Stomach (tissue), 9 donors: ENCODE results near the gene SH2B2. TPM values are rescaled to one million over a fixed set of nuclear protein-coding genes. Genes with fewer than 3 reads are reported as not detected.

Experiments used
- DNase-seq, 2 donors: peaks; one replicate each; pipeline versions ENCODE4 v3.0.0 to v3.0.0-alpha.2; 2013 to 2019
- H3K27ac ChIP-seq, 5 donors: fragments of 200-600 bp in 4 of 5; sonication (generic) in 4 of 5; one replicate each; pipeline ENCODE4 v1.5.1; 2013 to 2019; ENCODE audit warnings: mild to moderate bottlenecking in 1 of 5, moderate library complexity in 1 of 5
- H3K27me3 ChIP-seq, 3 donors: fragments of 200-600 bp; sonication (generic); one replicate each; pipeline ENCODE4 v1.5.1; 2017 to 2019; ENCODE audit warnings: mixed run types in 1 of 3
- H3K36me3 ChIP-seq, 4 donors: fragments of 200-600 bp; sonication (generic); 1 replicate in 3 of 4; 2 replicates in 1 of 4; pipeline ENCODE4 v1.5.1; 2016 to 2019
- H3K4me1 ChIP-seq, 4 donors: fragments of 200-600 bp; sonication (generic); one replicate each; pipeline ENCODE4 v1.5.1; 2016 to 2019
- H3K4me3 ChIP-seq, 4 donors: fragments of 200-600 bp; sonication (generic) in 3 of 4; one replicate each; pipeline ENCODE4 v1.5.1; 2016 to 2019; ENCODE audit warnings: mild to moderate bottlenecking in 1 of 4
- H3K9me3 ChIP-seq, 4 donors: fragments of 200-600 bp; sonication (generic); one replicate each; pipeline ENCODE4 v1.5.1; 2016 to 2019
- CTCF ChIP-seq, 7 experiments: fragments of 450-650 bp in 4 of 7; fragments of 200-600 bp in 3 of 7; sonication (generic) in 3 of 7; IDR thresholded peaks; one replicate each; pipeline ENCODE4 v1.5.1; 2016 to 2019; ENCODE audit warnings: antibody characterized with exemption in 7 of 7, control low read depth in 2 of 7, mild to moderate bottlenecking in 1 of 7
- EP300 ChIP-seq: sonication (generic); formaldehyde crosslinking; IDR thresholded peaks from one replicate; pipeline ENCODE4 v1.6.1; 2017; ENCODE audit warnings: antibody characterized with exemption
- POLR2A ChIP-seq, 4 donors: fragments of 450-650 bp; IDR thresholded peaks; one replicate each; pipeline ENCODE4 v1.6.1; 2016; ENCODE audit warnings: antibody characterized with exemption in 4 of 4, control low read depth in 2 of 4, mild to moderate bottlenecking in 1 of 4, moderate library complexity in 1 of 4
- POLR2AphosphoS5 ChIP-seq, 3 donors: sonication (generic); formaldehyde crosslinking; IDR thresholded peaks; one replicate each; pipeline ENCODE4 v1.6.1; 2016; ENCODE audit warnings: antibody characterized with exemption in 3 of 3
- WGBS, 5 donors: extraction: QIAGEN DNeasy Blood & Tissue Kit in 3 of 5; methylation state at CpG; one replicate each; pipeline versions ENCODE4 v1.1.5 to v1.1.7; 2013 to 2018; 5-methylcytosine and 5-hydroxymethylcytosine counted together
- intact Hi-C: fragments of 100-400 bp; cut with DNase I; formaldehyde crosslinking; loops from one replicate; pipeline ENCODE4 v1.15.1; 2023; ENCODE audit warnings: low total_unique reads
- polyA plus RNA-seq, 3 donors: library from polyadenylated mRNA; stranded (reverse); fragments of 200-250 nt; gene quantifications; one replicate each; pipeline ENCODE4 v1.2.3, GENCODE V29; 2013
- total RNA-seq, 5 donors: library from RNA; depleted of rRNA; stranded (reverse); fragments of >200 nt; gene quantifications; one replicate each; pipeline versions ENCODE4 v1.1.0 to v1.2.3, GENCODE V29; 2014 to 2016
- donor health status: healthy with polysubstance abuse.
- donor health status: Bipolar disorder and iron deficiency.
- donor health status: healthy.

The SH2B2 gene
- total and polyA plus RNA-seq, 8 donors: 0.37 to 11.1 (median 2.7) TPM; not detected in 1

- Histone ChIP-seq H3K4me1 (peaks cover 14 to 44% (median 33%) of the 10 kb centered on the region in 4 donors), H3K4me3 (no peak overlapping the region), H3K27ac (no peak overlapping the region), H3K36me3 (no peaks in the 10 kb centered on the region), H3K9me3 (no peaks in the 10 kb centered on the region), H3K27me3 (peaks cover 0 to 7% (median 0%) of the 10 kb centered on the region in 3 donors)
- no peak for DNase-seq
- no peak for TF ChIP-seq POLR2A (IDR thresholded peaks at IDR 0.05)
- TF ChIP-seq POLR2AphosphoS5 (IDR thresholded peaks at IDR 0.05): no peak
- no peak for TF ChIP-seq EP300
- TF ChIP-seq CTCF (IDR thresholded peaks at IDR 0.05): no peak
- intact Hi-C loops: loop anchor here (5.0 to 10.0 kb wide), 2 partner anchors 109 to 181 kb away; partner anchors contain the start of genes ALKBH4 and LRWD1
- 79 to 90% (median 85%) methylated on average over 7 to 10 of the region's 10 CpGs for WGBS, 5 donors
These were observed 3.0 kb upstream of the SH2B2 start for GRCh38 chr7:102283477-102284189.

DNA sequence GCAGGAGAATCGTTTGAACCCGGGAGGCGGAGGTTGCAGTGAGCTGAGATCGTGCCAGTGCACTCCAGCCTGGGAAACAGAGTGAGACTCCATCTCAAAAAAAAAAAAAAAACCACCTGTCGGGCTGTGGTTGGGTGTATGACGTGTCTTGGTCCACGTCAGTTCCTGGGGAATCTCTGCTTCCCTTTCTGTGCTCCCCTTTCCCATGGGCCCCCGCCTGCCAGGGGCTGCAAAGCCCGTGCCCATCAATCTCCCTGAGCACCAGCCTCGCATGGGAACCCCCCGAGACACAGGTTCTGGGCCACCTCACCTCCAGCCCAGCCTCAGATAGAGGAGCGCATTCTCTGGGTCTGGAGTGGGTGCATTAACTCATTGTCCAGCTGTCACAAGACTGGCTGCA lies 2.3 kb upstream of the SH2B2 start:
- intact Hi-C loops: loop anchor here (5.0 to 10.0 kb wide), 2 partner anchors 108 to 180 kb away; partner anchors contain the start of genes ALKBH4 and LRWD1
- DNase-seq: no peak
- H3K27ac ChIP-seq: peak overlapping the region in 2 of 5 donors; percentile 90 to 91

GRCh38 chr7:102284891-102285539 lies 1.7 kb upstream of the SH2B2 start:
- no peak for TF ChIP-seq EP300
- Histone ChIP-seq H3K27ac (peak overlapping the region in 4 of 5 donors; percentile 84 to 91 (median 90)), H3K27me3 (peaks cover 0 to 7% (median 0%) of the 10 kb centered on the region in 3 donors)

More for the DNA sequence above, 2.3 kb upstream of the SH2B2 start:
- Histone ChIP-seq H3K9me3 (no peaks in the 10 kb centered on the region), H3K36me3 (no peaks in the 10 kb centered on the region), H3K4me1 (peaks cover 14 to 44% (median 35%) of the 10 kb centered on the region in 4 donors), H3K4me3 (peak overlapping the region in 2 of 4 donors; percentile 77 to 80), H3K27me3 (peaks cover 0 to 7% (median 0%) of the 10 kb centered on the region in 3 donors)
- 66 to 88% (median 76%) methylated on average over 10 to 12 of the region's 12 CpGs for WGBS, 5 donors
- no peak for TF ChIP-seq EP300
- no peak for TF ChIP-seq CTCF (IDR thresholded peaks at IDR 0.05)
- no peak for TF ChIP-seq POLR2A (IDR thresholded peaks at IDR 0.05)
- TF ChIP-seq POLR2AphosphoS5 (IDR thresholded peaks at IDR 0.05): no peak

DNA sequence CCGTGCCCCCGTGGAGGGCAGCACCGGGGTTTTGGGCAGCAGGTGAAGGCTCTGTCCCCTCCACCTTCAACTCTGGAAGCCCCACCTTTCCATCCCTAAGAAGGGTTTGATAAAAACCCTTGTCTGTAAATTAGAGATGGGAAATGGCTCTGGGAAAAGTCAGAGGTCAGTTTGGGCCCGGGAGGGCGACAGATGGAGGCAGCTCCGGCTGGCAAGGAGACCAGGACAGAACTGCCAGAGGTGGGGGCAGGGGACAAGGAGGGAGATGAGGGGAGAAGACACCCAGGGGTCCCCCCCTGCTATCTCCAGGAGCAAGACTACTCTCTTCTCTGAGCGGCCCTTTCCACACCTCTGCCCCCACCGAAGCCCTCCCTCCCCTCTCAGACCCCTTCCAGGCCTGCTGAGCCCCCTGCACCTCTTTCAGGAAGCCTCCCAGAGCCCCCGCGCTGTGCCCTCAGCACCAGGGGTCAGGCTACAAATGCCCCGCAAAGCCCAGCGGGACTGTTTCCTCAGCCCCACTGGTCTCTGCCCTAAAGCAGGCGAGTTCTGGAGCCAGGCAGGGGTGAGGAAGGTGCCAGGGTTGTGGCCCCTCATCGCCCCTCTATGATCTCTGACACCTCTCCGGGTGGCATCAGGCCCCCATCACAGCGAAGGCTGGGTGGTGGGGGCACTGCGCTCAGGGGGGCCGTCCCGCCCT lies 980 bp upstream of the SH2B2 start:
- Histone ChIP-seq H3K4me1 (peaks cover 14 to 40% (median 31%) of the 10 kb centered on the region in 4 donors), H3K27ac (peak overlapping the region; percentile 73 to 91 (median 89)), H3K4me3 (peak overlapping the region; percentile 77 to 85 (median 78)), H3K27me3 (peaks cover 0 to 7% (median 0%) of the 10 kb centered on the region in 3 donors), H3K9me3 (no peaks in the 10 kb centered on the region), H3K36me3 (no peaks in the 10 kb centered on the region)
- TF ChIP-seq EP300 (no peak), POLR2AphosphoS5 (IDR thresholded peaks at IDR 0.05) (no peak), CTCF (IDR thresholded peaks at IDR 0.05) (no peak), POLR2A (IDR thresholded peaks at IDR 0.05) (no peak)
- no peak for DNase-seq
- 31 to 52% (median 38%) methylated on average over 12 to 19 of the region's 19 CpGs for WGBS, 5 donors
- intact Hi-C loops: loop anchor here (10.0 kb wide), 1 partner anchor 179 kb away; the partner anchor contains the start of genes ALKBH4 and LRWD1

More at GRCh38 chr7:102284891-102285539, 1.7 kb upstream of the SH2B2 start:
- no peaks in the 10 kb centered on the region for H3K9me3 ChIP-seq
- H3K4me1 ChIP-seq: peaks cover 14 to 40% (median 31%) of the 10 kb centered on the region in 4 donors
- no peaks in the 10 kb centered on the region for H3K36me3 ChIP-seq
- peak overlapping the region in 3 of 4 donors; percentile 17 to 80 (median 77) for H3K4me3 ChIP-seq
- 47 to 66% (median 56%) methylated on average over 16 to 19 of the region's 19 CpGs for WGBS, 5 donors
- peak in 1 of 2 donors; percentile 45 for DNase-seq
- intact Hi-C loops: loop anchor here (5.0 to 10.0 kb wide), 2 partner anchors 107 to 180 kb away; partner anchors contain the start of genes ALKBH4 and LRWD1
